Spleen (tissue), 7 donors: ENCODE measurements around the gene SPRYD4.

ENCODE experiments used
- POLR2A ChIP-seq, 3 donors: fragments of 450-650 bp; IDR thresholded peaks; one replicate each; pipeline ENCODE4 v1.5.1; 2017; ENCODE audit warnings: antibody characterized with exemption in 3 of 3, mild to moderate bottlenecking in 1 of 3
- POLR2AphosphoS5 ChIP-seq, 3 donors: sonication (generic); formaldehyde crosslinking; IDR thresholded peaks; one replicate each; pipeline ENCODE4 v1.5.1; 2017; ENCODE audit warnings: antibody characterized with exemption in 3 of 3
- TF ChIP-seq, protein P1 (sequence below), 11 experiments: fragments of 200-600 bp in 7 of 11; fragments of 450-650 bp in 4 of 11; sonication (generic) in 4 of 11; IDR thresholded peaks in 8 of 11; conservative IDR thresholded peaks in 3 of 11; 1 replicate in 7 of 11; 2 replicates in 4 of 11; pipeline versions ENCODE4 v1.4.0 to v1.8.0; 2016 to 2021; ENCODE audit warnings: antibody characterized with exemption in 11 of 11, inconsistent platforms in 4 of 11, mild to moderate bottlenecking in 1 of 11
- donor health status: DM: no; HTN: no; CAD: no; lungs with moderate emphysema.
- donor health status: DM: no; HTN: no; CAD: no.
- donor health status: DM: no; HTN: no; CAD: no.

DNA sequence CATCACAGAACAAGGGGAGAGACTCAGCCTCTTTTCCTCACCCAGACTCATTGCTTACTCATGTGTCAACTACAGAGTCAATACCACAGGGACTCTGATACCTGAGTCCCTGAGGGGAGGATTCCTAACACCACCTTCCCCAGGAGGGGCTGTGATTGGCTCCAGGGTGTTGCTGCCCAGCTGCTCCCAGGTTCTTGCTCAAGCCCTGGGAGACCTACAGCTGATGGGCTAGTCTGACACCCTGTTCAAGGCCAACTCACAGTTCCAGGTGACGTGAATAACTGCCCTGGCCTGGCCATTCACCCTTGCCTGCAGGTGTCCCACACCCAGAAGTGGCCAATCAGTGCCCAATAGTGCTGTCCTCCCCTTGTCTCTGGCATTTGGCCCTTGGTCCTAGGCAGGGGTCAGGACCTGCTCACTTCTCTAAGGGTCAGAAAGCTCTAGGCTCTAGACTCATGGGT is 8.6 kb downstream of the SPRYD4 start:
- TF ChIP-seq, protein P1, sequence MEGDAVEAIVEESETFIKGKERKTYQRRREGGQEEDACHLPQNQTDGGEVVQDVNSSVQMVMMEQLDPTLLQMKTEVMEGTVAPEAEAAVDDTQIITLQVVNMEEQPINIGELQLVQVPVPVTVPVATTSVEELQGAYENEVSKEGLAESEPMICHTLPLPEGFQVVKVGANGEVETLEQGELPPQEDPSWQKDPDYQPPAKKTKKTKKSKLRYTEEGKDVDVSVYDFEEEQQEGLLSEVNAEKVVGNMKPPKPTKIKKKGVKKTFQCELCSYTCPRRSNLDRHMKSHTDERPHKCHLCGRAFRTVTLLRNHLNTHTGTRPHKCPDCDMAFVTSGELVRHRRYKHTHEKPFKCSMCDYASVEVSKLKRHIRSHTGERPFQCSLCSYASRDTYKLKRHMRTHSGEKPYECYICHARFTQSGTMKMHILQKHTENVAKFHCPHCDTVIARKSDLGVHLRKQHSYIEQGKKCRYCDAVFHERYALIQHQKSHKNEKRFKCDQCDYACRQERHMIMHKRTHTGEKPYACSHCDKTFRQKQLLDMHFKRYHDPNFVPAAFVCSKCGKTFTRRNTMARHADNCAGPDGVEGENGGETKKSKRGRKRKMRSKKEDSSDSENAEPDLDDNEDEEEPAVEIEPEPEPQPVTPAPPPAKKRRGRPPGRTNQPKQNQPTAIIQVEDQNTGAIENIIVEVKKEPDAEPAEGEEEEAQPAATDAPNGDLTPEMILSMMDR (IDR thresholded peaks at IDR 0.05 in 8 of 11, conservative IDR thresholded peaks at IDR 0.05 in 3 of 11): no peak
- TF ChIP-seq POLR2A (IDR thresholded peaks at IDR 0.05) (no peak), POLR2AphosphoS5 (IDR thresholded peaks at IDR 0.05) (no peak)
